ENCODE results near the gene THAP4.

Gene THAP4

DNA sequence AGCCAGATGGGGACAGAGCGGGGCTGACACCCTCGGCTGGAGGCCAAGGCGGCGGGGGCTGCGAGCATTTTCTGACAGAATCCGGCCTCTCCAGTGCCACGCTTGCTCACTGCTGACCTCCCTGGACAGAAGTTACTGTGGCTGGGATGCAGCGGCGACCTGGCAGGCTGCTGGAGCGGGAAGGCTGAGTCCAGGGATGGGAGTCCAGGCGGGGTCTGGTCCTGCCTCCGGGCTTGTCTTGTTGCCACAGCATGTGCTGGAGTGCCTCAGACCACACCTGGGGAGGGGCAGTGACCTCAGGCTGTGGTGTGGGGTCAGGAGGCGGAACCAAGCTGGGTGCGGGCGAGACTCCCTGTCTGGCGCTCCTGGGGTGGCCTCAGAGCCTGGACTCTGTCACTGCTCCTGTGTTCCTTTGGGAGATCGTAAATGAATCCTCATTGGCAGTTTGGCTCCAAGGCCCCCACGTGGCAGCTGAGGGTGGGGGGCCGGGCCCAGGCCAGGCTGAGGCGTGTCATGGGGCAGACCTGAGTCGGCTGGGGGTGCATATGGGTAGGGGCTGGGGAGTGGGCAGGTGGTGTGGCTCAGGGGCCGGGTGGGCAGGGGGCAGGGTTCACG lies 72.9 kb downstream of the THAP4 start:
- no peak for DNase-seq (ENCODE audit: low read depth in 2 of 2)

DNA sequence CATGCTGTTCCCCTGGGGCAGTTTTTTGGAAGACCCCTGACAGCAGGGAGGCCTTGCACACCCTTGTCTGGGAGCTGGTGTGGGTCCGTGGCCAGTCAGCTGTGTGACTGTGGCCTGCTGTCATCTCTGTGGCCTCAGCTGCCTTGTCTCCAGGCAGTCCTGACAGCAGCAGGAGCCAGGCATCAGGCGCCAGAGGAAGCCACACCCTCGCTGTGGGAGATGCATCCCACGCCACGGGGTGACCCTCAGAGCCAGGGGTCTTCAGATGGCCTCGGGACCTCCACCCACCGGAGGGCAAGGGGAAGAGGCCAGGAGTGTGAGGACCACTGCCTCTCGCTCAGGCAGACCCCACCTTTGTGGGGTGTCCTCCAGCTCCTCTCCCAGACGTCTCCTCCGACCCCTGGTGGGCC lies 73.4 kb downstream of the THAP4 start:
- no peak for DNase-seq (ENCODE audit: low read depth in 2 of 2)

DNA sequence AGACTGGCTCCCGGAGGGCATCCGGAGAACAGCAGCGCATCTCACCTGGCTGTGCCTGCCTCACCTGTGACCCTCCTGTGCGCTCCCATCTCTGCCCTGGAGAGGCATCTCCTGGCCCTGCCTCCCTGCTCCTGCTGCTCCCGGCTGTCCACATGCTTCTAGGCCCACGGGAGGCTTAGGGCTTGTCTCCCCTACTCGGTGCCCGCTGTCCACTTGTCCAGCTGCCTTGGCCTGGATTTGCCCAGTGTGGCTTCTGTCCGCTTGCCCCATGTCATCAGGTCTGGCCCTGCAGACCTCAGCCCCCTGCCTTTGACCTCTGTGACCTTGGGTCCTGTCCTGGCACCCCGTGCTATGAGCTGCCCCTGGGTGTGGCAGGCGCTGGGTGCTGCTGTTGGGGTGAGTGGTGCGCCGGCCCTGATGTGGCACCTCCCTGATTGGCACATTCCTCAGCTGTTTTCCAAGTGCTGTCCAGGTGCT lies 73.9 kb downstream of the THAP4 start:
- DNase-seq (ENCODE audit: low read depth in 2 of 2): no peak

- DNase-seq (ENCODE audit: low read depth in 2 of 2): no peak
Observed at GRCh38 chr2:241562269-241562891, 74.6 kb downstream of the THAP4 start.

DNA sequence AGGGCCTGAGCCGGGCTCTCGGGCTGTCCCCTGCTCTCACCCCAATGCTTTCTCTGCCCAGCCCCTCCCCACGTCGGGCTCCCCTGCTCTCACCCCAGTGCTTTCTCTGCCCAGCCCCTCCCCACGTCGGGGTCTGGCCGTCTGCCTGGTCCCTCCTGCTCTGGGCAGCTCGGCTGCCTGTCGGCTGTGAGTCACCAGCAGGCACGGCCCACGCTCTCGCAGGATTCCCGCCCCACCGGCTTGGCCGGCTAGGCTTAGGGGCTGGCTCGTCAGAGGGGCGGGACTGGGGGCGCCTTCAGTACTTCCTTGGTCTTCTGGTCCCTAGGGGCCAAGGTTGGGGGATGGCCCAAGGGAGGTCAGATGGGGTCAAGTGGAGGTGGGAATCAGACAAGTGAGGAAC lies 75.1 kb downstream of the THAP4 start:
- no peak for DNase-seq (ENCODE audit: low read depth in 2 of 2)

DNA sequence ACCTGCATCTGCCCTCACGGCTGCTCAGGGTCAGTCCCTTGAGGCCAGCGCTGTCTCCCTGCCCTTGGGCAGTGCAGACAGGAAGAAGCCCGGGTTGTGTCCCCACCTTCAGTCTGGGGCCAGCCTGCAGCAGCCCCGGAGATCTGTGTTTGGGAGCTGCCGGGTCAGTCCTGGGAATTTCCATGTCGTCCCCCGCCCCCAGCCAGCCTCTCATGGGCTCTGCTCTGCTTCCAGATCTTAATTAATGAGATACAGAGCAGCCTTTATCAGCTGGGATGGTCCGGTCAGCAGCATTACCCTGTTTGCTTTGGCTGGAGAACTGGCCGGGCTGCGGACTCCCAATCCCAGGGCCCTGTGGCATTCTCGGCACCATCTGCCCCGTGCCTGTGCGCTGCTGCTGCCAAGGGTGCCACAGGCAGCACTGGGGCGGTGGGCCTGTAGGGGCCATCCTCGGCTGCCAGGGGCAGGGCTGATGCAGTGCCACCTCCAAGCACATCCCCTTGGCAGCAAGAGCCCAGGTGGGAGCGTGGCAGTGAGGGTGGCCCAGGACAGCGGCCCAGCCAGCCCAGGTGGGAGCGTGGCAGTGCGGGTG lies 76.0 kb downstream of the THAP4 start:
- DNase-seq (ENCODE audit: low read depth in 2 of 2): no peak

DNA sequence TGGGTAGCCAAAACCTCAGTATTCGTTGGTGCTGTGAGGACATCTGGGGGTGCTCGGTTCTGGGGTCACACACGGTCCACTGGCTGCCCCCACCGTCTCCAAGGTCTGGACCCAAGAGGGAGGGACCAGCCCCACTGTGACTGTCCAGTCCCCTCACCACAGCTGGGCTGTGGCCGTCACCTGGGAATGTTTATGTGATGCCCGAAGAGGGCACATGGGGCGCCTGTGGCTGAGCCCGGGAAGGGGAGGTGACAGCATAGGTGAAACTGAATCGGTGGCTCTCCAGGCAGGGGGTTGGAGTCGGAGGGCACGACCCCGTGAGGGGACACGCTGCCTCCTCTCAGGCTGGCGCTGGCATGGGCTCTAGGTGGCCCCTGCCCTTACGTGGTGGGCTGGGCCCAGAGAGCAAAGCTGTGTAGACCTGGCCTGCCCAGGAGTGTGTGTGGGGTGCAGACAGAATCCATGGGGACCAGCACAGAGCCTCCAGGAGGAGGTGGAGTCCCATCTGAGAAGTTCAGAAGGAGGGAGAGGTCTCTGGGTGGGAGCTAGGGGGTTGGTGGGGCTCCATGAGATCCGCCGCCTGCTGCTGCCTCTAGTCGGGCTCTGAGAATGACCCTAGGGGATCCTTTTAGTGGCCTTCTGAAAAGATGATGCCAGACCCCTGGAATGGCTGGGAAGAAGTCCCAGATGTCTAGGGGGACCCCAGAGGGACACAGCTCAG lies 76.6 kb downstream of the THAP4 start:
- DNase-seq (ENCODE audit: low read depth in 2 of 2): no peak

GRCh38 chr2:241559323-241560161 lies 77.4 kb downstream of the THAP4 start:
- DNase-seq (ENCODE audit: low read depth in 2 of 2): no peak

DNA sequence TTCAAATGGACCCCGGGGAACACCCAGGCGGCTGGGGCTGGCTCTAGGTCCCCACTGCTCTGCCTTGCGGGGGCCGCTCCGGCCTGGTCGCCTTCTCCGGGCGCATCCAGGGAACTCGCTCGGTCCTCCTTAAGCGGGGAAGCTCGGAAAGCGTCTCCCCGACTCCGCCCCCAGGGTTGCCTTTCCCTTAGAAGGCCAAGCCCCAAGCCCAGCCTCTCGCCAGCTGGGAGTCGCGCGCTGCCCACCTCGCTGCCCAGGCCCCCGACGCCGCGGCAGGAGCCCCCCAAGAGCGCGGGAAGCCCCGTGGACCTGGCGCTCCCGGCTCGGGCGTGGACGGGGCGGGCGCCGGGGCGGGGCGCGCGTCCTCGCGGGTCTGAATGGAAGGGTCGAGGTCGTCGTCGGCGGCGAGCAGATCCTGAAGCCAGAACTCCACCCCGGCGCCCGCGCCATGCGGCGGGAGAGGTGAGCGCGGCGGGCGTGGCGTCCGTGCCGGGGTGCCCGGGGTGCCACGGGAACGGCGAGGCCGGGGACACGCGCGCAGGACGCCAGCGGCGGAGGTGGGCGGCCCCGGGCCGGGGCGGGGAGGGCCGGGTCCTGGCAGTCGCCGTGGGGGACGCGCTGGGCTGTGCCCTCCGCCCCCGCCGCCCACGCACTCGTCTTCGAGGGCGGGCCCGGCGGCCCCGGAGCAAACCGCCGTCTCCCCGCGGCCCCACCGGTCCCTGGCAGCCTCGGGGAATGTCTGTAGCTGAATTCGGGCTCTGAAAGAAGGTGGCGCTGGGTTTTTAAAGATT lies 78.2 kb downstream of the THAP4 start, which contains the start of gene BOK:
BOK (plus strand) TSS at position 214 of the 791 bp plus-strand sequence. CDS start 739 bp downstream, outside the sequence.
- DNase-seq (ENCODE audit: low read depth in 2 of 2): no peak

DNA sequence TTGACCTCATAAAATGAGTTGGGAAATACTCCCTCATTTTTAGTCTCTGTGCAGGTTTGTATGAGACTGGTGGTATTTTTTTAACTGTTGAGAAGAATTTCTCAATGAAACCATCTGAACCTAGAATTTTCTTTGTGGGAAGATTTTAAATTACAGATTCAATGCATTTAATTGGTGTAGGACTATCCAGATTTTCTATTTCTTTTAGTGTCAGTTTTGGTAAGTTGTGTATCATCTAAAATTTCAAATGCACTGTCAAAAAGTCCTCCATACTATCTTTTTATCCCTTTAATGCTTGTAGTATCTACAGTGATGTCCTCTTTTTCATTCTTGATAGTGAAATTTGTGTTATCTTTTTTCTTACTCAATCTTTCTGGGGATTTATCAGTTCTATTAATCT lies 80.2 kb downstream of the THAP4 start:
- DNase-seq (ENCODE audit: low read depth in 2 of 2): no peak

GRCh38 chr2:241555711-241556110 lies 81.2 kb downstream of the THAP4 start:
- no peak for DNase-seq (ENCODE audit: low read depth in 2 of 2)

DNA sequence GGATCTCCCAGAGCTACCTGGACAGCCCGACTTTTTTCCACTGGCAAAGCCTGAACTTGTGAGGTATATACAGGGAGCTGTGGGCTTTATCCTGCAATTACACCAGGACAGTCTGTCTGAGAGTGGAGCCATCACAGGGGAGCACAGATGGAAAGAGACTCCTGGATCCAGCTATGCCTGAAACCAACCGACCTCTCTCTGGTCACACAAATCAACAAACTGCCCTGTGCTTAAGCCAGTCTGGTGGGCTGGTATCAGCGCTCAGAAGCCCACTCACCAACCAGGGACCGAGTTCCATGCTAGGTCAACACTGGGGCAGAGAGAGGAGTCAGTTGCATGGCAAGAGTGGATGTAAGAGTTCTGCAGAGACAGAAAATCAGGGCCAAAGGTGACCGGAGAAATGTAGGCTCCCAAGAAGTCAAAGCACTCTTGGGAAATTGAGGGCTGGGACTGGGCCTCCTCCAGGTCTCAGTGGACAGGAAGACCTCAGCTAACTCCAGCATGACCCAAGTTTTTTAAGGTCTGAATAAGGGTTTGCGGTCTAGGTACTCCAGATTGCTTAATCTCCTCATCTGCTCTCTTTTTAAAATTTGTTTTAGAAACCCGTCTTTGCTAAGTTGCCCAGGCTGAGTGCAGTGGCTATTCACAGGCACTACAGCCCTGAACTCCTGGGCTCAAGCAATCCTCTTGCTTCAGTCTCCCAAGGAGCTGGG lies 82.2 kb downstream of the THAP4 start:
- no peak for DNase-seq (ENCODE audit: low read depth in 2 of 2)

- DNase-seq (ENCODE audit: low read depth in 2 of 2): no peak
Observed at GRCh38 chr2:241553981-241554380, 83.0 kb downstream of the THAP4 start.

- no peak for DNase-seq (ENCODE audit: low read depth in 2 of 2)
Observed at GRCh38 chr2:241553512-241553830, 83.5 kb downstream of the THAP4 start.

- DNase-seq (ENCODE audit: low read depth in 2 of 2): no peak
Observed at GRCh38 chr2:241551998-241552737, 84.8 kb downstream of the THAP4 start.

DNA sequence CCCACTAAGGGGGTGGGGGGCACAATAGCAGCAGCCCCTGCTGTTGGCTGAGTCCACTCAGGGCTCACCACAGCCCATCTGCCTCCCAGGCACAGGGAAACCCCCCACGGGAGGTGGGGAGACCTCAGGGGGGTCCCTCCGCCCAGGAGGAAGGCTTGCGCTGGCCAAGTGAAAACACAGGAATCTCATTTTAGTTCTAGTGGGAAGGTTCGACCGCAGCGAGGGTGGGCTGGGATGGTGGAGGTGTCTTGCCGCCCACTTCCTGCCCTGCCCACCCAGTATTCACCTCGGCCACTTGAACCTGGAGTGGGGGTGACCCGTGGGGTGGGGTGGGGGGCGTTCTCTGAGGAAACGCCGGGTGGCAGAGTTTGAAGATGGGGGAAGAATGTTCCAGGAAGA lies 85.4 kb downstream of the THAP4 start:
- DNase-seq (ENCODE audit: low read depth in 2 of 2): no peak

DNA sequence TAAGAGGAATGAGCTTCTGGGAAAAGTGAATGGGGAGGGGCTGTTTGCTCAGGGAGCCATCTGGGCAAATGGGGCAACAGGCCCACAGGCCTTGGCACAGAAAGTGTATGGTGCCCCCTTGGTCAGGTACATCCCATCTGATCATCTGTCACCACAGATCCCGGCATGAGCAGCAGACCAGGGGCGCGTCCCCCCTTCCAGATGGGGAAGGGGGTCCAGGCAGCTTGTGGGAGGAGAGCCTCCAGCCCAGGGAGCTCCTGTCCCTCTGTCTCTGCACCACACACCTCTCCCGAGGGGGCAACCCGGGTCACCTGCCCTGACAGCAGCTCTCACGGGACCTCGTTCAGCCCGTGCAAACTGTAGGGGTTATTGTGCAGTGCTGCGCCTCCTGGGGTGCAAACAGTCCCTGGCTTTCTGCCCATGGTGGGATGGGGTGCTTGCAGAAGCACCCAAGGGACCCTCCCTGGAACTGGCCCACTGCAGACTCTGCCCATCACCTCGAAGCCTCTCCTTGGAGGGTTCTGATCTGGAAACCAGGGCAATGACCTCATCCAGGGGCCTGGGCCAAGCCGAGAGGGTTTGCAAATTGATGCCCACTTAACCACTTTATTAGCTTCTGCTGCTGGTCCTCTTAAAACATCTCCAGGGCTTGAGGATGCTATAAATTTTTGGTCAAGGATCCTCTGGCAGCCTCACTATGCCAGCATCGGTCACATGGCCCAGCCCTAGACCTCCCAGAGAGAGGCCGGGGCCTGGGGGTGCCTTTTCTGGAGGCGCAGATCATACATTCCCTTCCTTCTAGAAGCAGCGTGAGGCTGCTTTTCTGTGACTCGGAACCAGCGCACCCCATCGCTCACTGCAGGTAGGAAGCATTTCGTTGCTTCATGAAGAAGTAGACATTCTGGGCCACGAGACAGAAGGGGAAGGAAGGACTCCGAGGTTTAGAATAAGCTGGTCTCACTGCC lies 86.1 kb downstream of the THAP4 start:
- DNase-seq (ENCODE audit: low read depth in 2 of 2): no peak

GRCh38 chr2:241548451-241548835 lies 88.5 kb downstream of the THAP4 start:
- DNase-seq (ENCODE audit: low read depth in 2 of 2): no peak

All from stimulated activated CD8-positive, alpha-beta memory T cell treated with anti-CD3 and anti-CD28 coated beads, Interleukin-2, amount 100 ng/mL, for 1 hour (primary cell).